Lung microvascular endothelial cell (primary cell): ENCODE results near the gene LY6G5C. TPM values are rescaled to one million over a fixed set of nuclear protein-coding genes. Genes with fewer than 3 reads are reported as not detected.

Experiments used
- DNase-seq, 2 donors: peaks; one replicate each; pipeline versions ENCODE4 v3.0.0 to v3.0.0-alpha.2; 2010; ENCODE audit warnings: low read depth in 2 of 2
- total RNA-seq: library from RNA; depleted of rRNA; stranded (reverse); fragments of >200 nt; gene quantifications from 2 replicates; pipeline ENCODE4 v1.2.1, GENCODE V29; 2014

The LY6G5C gene
- total RNA-seq, 1 donor from 2014 or later = 1.4 TPM

DNA sequence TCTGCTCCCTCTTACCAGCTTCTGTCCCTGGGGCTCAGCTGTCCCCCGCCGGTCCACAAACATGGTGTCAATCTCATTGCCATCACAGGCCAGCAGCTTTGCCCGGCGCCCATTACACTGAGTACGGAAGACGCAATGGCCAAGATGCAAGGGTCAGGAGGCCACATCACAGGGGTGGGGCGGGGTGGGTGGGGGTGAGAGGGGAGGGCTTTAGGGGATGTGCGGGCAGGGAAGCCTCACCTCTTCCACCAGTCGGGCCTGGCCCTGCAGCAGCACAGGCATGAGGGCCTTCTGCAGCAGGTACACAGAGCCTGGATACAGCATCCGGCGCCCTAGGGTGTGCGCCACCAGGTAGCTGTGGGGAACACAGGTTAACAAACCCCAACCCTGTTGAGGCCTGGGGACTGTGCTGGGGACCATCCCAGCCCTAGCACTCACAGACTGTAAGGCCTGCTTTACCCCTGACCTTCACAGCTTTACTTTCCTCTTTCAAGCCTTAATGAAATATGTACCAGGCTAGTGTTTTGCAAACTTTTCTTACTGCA lies 10.8 kb upstream of the LY6G5C start:
- DNase-seq = no peak

DNA sequence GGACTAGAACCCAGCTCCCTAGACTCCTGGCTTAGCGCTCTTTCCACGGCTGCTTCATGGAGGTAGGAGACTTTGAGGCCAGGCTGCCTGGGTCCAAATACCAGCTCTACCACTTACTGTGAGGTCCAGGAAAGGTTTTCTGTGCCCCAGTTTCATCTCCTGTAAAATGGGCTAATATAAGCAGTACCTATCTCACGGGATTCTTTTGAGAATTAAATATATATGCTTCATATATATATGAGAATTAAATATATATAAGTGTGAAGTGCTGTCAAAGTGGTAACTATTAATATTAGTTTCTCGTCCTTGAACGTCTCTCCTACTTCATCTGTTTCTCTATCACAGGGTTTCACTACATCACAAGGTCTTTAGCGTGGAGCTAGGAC lies 10.2 kb upstream of the LY6G5C start:
- no peak for DNase-seq

DNA sequence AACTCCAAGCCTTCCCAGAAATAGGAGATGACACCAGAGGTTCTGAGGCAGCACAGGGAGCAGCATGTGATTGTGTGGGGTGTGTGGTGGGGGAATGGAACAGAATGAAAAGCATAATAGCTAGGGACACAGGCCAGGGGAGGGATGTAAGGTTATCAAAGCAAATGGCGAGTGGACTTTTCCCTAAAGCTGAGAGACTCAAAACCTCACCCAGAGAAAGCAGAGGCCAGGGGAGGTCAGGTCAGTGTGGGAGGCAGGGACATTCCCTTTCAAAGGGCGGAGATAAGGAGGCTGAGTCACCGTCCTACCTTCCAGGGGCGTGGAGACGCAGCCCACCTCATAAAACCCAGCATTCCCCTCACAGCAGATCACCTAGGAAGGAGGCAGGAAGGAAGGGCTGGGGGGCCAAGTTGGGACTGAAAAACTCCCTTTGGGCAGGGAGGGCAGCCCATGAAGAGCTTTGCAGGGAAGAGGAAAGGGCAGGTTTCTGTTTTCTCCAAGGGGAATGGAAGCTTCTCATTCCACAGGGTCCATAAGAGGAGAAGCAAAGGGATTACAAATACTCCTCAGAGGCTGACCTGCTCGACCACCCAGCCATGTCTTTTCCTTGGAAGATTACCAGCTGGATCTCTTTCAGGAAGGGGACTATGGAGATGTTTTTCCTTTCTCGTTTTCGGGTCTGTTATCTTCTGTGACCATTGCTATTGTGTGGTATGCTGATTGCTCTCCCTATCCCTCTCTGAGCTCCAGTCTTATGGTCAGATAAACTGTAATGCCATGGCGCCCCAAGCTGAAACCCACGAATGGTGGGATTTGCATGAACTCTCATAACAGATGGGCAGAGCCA lies 9.6 kb upstream of the LY6G5C start:
- DNase-seq = no peak

DNA sequence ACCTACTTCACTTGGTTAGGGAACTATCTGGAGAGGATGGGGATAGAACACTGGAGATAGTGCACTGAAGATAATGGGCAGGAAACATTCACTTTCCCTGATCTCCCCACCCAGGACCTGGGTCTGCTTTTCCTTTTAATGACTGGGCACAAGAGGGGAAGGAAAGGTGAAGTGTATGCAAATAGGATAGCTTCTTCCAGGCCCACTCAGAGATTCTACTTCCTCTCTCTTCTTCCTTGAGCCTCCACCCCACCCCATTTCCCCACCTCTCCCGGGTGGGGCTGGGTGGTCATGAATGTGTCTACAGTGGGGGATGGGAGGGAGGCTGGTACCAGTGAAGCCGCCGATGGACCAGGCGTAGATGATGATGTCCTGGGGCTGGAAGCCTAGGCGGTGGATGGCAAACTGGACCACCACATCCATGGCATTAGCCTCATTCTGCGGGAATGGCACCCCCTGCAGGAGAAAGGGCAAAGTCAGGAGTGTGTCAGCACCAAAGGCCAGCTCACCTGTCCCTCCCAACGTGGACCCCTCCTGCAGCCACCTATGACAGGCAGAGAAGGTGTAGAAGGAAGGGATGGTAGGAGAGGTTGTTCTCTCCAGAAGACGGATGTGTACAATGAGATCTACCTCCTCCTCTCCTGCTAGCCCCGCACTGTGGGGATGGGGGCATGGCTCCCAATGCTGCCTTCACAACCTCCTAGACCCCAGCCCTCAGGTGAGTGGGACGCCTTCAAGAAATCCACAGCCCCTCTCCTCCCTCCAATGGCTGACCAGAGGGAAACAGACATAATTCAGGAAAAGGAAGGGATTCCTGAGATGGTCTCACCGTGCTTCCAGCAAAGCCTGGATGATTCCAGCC lies 8.6 kb upstream of the LY6G5C start:
- peak in 1 of 2 donors; percentile 29 for DNase-seq

DNA sequence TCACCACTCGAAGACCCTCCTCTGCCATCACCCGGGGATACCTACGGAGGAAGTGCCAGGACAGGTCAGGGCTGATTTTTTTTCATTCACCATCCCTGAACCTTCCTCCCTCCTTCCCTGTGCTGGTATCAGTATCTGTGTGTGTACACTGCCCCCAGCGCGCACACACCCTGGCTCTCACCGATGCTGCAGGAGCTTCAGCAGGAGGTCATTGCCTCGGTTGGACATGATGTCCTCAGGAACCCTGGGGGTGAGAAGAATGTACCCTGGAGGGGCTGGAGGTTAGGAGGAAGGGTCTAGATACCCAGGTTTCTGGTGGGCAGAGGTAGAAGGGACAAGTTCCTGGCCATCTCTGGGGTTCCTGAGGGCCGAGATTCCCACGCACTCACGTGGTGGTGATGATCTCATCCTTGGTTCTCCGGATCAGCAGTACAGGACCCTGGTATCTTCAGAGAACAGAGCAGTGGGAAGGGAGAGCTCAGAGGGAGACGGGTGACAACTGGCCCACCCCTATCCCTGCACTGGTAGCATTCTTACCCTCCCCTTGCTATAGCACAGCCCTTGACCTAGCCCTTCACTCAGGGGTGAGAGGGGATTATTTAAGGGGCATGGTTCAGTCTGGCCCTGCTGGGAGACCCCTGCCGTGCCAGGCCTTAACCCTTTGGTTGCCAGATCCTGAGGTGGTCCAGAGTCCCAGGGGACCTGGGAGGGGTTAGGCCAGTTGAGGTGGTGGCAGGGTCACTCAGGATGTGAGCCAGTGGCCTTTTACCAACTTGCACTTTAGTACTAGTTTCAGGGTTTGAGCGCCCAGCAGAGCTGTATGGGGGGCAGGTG lies 7.2 kb upstream of the LY6G5C start:
- no peak for DNase-seq

DNA sequence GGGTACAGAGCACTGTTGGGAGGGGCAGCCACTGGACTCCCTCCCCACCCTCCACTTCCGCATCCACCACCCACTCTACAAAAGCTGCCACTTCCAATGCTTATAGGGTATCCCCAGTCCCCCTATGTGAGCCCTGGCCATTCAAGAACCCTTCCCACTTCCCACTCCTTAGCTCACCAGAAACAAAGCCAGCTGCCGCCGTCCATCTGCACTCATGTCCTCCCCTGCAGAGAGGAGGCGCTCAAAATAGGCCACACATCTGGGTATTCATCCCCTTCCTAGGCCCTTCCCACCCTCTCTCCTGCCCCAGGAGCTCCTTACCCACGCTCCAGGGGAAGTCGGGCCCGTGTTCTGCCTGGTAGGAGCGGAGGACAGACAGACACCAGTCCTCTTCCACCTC lies 6.5 kb upstream of the LY6G5C start:
- DNase-seq = no peak

DNA sequence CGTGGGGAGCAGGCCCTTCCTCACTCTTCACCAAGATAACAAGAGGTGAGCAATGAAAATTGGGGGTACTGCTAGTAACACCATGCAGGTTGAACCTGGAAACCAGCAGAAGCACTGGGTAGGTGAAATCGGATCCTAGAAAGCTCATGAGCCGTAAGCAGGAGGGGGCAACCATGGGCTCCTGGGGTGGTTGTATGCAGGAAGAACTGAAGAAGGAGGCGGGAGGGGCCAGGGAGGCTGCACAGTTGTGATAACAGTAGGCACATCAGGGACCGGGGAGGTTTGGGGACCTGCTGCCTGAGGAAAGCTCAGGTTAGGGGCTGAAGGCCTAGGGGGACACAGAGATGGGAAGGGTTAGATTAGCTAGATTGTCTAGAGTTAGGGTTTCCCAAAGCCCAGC lies 5.6 kb upstream of the LY6G5C start:
- DNase-seq = no peak

DNA sequence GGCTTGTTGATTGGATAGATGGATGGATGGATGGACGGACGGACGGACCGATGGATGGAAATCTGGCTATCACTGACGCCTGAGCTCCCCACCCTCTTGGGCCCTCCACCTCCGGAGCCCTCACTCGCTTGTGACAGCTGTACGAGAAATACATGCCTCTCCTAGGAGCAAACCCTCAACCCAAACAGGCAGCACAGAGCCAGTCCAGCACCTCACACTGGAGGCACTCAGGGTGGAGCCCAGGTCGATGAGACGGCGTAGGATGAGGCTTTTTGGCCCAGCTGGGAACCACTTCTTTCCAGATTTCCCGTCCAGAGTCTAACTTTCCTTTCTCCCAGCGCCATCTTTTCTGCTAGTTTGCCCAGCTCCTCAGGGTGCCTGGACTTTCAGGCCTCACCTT lies 2.7 kb upstream of the LY6G5C start:
- no peak for DNase-seq

DNA sequence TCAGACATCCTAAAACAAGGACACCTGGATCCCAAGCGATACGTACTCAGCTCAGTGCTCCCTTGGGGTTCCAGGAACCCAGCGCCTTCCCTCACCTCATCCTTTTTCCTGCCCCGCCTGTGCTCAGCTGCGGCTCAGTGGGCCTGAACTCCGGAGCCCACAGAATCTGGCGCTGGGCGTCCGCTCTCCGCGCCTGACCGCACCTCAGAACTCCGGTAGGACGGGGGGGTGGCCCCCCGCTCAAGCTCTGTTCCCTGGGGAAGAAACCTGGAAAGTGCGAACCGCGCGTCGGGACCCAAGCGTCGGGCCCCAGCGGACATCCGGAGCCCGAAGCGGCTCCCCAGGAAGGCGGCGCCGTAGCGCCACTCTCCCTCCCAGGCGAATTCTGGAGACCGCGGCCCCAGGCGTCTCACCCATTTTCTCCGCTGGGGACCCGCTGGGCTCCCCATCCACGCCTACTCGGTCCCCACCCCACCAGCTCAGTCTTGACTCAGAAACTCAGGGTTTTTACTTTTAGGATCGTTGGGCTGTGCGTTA lies 336 bp upstream of the LY6G5C start:
- DNase-seq = peak in 1 of 2 donors; percentile 42

DNA sequence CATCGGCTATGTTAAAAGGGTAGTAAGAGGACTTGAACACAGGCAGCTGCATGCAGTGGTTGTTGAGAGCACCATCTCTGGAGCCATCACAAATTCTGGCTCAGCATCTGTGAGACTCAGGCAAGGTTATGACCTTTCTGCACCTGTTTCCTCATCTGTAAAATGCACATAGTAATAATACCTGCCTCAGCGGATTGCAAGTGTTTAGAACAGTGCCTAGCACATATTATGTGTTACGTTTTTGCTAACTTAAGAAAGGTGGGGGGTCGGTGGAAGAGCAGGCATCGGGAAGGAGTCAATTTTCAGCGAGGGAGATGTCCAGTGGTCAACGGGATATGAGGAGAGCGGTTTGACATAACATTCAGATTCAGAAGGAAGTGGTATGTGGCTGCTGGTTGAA lies 2.9 kb downstream of the LY6G5C start:
- no peak for DNase-seq

DNA sequence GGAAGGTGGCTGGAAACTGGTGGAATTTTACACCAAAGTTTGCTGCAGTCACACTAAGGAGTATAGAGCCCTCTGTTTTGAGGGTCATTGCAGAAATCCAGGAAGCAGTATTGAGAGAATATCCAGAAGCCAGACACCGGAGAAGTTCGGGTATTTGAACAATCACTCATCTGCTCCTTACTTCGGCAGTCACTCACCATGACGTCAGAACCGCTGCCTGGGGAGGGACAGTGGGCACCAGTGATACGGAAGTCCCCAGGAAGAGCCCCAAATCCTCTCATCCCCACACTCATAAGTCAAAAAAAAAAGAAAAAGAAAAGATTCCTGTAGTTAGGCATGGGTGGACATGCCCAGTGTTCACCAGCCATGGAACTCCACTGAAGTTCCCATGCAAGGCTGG lies 4.0 kb downstream of the LY6G5C start:
- no peak for DNase-seq

DNA sequence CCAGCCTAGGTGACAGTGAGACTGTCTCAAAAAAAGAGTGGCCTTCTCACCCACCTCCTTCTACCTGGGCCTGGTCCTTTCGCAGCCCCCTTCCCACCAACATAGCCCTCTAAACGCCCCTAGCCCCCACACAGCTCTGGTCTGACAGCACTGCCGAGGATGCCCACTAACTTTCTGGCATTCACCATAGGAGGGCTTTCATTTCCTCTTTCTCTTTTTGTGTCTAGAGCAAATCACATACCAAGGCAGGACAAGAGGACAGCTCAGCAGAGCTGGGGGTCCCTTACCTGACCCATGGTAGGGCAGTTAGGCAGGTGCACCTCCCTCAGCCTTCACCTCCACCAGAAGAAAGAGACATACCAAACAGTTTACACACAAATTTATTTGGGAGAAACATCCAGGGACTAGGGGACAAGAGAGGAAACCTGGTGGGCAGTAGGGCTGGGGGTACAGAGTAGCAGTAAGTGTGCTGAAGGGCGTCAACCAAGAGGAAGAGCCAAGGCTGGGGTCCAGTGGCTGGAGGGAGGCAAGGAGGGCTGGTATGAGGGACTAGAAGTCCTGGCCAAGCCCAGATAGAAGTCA lies 4.5 kb downstream of the LY6G5C start:
- DNase-seq = no peak

DNA sequence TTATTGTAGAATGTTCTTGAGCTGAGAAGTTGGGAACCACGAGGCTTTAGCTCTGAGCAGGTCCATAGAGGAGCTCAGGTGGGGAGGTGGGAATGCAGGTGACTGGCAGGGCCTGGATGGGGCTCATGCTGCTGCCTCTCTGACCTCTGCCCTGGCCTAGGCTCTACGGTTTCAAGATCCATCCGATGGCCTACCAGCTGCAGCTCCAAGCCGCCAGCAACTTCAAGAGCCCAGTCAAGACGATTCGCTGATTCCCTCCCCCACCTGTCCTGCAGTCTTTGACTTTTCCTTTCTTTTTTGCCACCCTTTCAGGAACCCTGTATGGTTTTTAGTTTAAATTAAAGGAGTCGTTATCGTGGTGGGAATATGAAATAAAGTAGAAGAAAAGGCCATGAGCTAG lies 11.2 kb downstream of the LY6G5C start, which contains the start of gene LY6G5B:
LY6G5B (plus strand) TSS at position 301 of the 400 bp plus-strand sequence. CDS start 975 bp downstream, outside the sequence.
- no peak for DNase-seq

DNA sequence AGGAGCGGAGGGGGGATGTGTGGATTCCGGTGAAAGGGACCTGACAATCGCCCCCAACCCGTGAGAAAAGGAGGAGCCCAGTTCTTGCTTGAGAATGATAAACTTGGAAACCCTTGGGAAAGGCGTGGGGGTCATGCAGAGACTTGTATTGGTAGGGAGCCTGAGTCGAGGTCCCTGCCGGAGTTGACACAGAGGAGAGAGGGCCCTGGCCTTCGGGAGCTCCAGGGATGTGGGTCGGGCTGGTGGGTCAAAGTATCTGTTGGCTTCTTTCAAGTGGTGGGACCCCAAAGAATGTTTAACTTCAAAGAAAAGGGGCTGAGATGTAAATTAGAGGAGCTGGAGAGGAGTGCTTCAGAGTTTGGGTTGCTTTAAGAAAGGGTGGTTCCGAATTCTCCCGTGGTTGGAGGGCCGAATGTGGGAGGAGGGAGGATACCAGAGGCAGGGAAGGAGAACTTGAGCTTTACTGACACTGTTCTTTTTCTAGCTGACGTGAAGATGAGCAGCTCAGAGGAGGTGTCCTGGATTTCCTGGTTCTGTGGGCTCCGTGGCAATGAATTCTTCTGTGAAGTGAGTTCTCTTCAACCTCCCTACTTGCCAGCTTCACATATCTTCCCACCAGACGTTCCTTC lies 14.4 kb downstream of the LY6G5C start:
- DNase-seq = no peak

DNA sequence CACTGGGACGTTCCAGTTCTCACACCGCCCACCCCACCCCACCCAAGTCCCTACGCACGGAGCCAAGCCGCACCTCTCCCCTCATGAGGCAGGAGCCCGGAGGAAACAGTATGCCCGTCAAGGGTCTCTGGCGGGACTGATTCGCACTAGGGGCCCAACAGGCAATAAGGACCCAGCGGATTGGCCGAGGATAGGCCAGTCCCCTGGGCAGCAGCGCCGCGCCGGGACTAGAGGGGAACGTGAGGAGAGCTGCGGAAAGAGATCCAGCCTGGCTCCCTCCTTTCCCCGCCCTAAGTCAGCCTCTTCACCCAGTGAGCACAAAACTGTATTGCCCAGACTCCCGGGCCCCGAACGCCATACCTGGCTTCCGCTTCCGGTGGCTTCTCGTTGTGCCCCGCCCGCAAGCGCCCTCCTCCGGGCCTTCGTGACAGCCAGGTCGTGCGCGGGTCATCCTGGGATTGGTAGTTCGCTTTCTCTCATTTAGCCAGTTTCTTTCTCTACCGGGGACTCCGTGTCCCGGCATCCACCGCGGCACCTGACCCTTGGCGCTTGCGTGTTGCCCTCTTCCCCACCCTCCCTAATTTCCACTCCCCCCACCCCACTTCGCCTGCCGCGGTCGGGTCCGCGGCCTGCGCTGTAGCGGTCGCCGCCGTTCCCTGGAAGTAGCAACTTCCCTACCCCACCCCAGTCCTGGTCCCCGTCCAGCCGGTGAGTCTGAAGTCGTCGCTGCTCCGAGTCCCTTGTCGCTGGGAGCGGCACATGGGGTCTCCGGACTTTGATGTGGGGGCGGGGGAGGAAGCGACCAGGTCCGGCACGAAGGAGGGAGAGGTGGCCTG lies 15.1 kb downstream of the LY6G5C start, which contains the start of gene CSNK2B:
CSNK2B (plus strand) TSS at position 580 of the 836 bp plus-strand sequence. CDS start 752 bp downstream, outside the sequence.
- peak; percentile 97 to 98 for DNase-seq

DNA sequence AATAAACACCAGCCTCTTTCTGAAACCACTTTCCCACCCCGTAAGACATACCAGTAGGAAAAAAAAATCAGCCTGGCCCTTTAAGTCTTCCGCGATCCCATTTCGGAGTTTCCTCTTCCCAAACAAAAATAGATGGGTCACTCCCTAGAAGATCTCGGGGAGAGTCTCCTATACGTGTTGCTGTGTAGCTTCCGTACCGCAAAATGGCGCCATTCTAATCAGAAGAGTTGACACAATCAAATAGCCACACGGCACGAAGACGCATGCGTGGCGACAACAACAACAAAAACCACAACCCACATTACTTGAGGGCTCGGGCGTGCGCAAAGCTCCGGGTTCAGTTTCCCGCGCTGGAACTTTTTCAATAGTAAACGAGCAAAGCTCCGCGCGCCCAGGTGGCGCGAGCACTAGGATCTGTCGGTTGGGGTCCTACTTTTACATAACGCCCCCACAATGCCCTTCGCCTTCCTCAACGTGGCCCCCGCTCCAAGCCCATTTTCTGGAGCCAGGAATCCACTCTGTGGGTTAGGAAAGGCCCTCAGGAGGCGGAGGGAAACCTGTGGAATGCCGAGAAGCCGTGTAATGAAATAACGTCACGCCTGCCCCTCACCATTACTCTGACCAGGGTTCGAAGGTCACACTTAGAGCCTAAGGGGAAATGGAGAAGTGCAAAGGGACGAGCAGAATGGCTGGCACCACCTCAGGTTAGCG lies 15.9 kb downstream of the LY6G5C start, which contains the start of gene GPANK1:
GPANK1 (minus strand) TSS at position 208 of the 711 bp plus-strand sequence. CDS start 519 bp downstream, outside the sequence.
- DNase-seq = peak; percentile 93 to 95

DNA sequence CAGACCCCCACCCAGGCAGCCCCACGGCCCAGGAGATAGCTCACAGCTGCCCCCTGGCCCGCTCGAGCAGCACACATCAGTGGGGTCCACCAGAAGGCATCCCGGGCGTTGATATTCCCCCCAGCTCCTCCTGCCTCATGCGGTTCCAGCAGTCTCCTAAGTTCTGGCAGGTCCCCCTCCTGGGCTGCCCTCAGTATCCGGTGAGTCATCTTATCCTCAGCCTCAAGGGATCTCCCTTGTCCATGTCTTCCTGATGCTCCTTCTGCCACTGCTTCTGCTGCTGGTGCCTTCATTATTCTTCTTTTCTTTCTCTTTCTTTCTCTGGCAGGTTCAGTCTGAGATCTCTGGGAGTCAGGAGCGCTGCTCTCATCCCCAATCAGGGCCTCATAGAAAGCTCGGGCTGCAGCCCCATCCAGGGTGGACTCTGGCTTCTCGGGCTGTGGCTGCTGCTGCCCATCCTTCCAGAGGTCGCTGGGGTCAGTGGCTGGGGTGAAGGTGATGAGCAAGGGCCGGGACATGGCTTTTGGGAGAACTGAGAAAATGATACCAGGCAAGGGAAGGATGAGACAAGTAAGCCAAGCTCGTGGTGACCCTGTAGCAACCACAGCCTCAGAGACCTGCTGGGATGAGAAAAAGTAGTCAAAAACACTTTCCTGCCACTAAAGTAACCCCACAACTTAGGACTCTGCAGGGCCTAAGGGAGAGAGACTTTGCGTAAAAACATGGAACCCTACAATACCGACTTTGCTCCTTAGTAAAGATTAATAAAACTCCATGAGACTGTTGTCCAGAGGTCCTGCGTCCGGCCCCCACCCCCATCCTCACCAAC lies 16.7 kb downstream of the LY6G5C start:
- peak in 1 of 2 donors; percentile 87 for DNase-seq
